GM10266 (cell line): ENCODE data around the gene USB1.

Experiments
- DNase-seq: peaks from one replicate; pipeline ENCODE4 v3.0.0; 2012; ENCODE audit errors: extremely low spot score
- TF ChIP-seq, protein P1 (sequence below): IDR thresholded peaks from 2 replicates; pipeline ENCODE4 v1.5.1; 2012; ENCODE audit warnings: mild to moderate bottlenecking, low read depth; ENCODE audit not compliant: control insufficient read depth, insufficient read depth; ENCODE audit errors: missing control alignments

Gene USB1

DNA sequence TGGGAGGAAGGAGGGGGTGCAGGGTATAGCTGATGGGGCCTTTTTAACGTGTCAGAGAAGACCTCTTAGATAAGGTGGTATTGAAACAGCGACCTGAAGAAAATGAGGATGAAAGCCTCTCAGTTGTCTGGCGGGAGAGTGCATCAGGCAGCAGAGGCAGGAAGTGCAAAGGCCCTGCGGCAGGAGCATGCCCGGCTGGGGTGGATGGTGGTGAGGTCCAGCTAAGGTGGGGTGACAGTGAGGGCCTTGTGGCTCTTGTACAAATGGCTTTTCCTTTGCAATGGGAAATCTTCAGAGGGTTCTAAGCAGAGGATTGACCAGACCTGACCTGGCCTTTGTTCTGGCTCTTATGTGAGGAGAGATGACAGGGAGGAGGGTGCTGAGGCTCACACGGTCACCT is 35.7 kb downstream of the USB1 start:
- no peak for DNase-seq
- TF ChIP-seq, protein P1, sequence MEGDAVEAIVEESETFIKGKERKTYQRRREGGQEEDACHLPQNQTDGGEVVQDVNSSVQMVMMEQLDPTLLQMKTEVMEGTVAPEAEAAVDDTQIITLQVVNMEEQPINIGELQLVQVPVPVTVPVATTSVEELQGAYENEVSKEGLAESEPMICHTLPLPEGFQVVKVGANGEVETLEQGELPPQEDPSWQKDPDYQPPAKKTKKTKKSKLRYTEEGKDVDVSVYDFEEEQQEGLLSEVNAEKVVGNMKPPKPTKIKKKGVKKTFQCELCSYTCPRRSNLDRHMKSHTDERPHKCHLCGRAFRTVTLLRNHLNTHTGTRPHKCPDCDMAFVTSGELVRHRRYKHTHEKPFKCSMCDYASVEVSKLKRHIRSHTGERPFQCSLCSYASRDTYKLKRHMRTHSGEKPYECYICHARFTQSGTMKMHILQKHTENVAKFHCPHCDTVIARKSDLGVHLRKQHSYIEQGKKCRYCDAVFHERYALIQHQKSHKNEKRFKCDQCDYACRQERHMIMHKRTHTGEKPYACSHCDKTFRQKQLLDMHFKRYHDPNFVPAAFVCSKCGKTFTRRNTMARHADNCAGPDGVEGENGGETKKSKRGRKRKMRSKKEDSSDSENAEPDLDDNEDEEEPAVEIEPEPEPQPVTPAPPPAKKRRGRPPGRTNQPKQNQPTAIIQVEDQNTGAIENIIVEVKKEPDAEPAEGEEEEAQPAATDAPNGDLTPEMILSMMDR = no peak

DNA sequence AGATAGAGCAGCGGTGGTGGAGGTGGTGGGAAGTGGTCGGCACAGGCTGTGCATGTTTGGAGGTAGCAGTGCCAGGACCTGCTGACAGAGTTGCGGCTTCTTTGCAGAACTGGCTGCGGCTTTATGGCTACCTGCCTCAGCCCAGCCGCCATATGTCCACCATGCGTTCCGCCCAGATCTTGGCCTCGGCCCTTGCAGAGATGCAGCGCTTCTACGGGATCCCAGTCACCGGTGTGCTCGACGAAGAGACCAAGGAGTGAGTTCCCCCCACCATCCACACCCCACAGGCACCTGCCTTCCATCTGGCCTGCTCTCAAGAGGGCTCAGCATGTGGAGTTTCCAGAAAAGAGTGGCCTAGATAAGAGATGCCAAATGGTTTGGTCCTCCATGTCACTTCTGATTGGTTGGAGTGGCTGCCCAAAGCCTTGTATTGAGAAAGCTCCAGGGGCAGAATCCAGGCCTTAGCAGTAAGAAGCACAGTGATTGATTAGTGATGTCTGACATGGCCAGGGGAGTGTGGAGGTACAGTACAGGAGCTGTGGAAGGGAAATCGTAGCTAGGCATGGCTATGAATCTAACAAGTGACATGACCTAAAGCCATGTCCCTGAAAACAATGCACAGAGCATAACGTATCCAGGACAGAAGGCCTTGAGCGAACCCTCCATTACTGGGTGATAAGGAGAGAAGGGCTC is 36.3 kb downstream of the USB1 start:
- TF ChIP-seq, protein P1 = no peak
- DNase-seq = peak; percentile 13

- TF ChIP-seq, protein P1 = no peak
- peak; percentile 13 for DNase-seq
Measured at GRCh38 chr16:58038219-58038641, 37.0 kb downstream of the USB1 start.

DNA sequence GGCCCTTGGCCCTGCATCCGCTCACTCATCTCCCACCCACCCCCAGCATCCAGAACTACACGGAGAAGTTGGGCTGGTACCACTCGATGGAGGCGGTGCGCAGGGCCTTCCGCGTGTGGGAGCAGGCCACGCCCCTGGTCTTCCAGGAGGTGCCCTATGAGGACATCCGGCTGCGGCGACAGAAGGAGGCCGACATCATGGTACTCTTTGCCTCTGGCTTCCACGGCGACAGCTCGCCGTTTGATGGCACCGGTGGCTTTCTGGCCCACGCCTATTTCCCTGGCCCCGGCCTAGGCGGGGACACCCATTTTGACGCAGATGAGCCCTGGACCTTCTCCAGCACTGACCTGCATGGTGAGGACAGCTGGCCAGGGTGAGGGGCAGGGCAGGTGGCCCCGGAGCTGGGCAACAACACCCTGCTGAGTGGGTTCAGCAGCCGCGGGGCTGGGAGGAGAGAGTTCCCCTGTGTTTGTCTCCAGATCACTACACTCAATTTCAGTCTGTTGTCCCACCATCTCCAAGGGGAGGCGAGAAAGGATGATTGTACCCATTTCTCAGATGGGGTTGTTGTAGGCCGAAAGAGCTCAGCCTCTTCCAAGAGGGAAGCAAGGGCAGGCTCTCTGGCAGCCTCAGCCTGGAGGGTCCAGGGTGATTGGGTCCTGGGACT is 38.8 kb downstream of the USB1 start:
- DNase-seq = no peak
- TF ChIP-seq, protein P1 = no peak

DNA sequence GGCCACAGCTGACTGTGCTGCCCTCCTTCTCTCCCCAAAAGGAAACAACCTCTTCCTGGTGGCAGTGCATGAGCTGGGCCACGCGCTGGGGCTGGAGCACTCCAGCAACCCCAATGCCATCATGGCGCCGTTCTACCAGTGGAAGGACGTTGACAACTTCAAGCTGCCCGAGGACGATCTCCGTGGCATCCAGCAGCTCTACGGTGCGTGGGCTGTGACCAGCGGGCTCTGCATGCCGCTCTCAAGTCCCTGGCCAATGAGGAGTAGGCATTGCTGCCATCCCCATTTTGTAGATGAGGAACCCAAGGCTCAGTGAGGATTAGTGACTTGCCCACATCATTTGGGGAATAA is 39.3 kb downstream of the USB1 start:
- DNase-seq = no peak

GRCh38 chr16:58040945-58041627 is 39.9 kb downstream of the USB1 start:
- TF ChIP-seq, protein P1 = no peak
- DNase-seq = no peak

More for the DNA sequence above, 39.3 kb downstream of the USB1 start:
- TF ChIP-seq, protein P1 = no peak

DNA sequence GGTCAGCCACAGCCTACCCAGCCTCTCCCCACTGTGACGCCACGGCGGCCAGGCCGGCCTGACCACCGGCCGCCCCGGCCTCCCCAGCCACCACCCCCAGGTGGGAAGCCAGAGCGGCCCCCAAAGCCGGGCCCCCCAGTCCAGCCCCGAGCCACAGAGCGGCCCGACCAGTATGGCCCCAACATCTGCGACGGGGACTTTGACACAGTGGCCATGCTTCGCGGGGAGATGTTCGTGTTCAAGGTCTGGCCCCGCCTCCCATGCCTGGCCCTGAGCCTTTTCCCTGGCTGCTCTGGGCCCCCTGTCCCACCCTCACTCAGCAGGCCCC is 40.4 kb downstream of the USB1 start:
- TF ChIP-seq, protein P1 = no peak
- DNase-seq = peak; percentile 11
